ENCODE measurements around the gene MZT2B. TPM values are rescaled to one million over a fixed set of nuclear protein-coding genes. Genes with fewer than 3 reads are reported as not detected.
A peak's percentile ranks its signal among the peaks of the same experiment; 100 is the strongest.
"Not testable (repeated sequence)": the region's sequence is repeated elsewhere in the genome, so short reads cannot be mapped to it uniquely, and the experiment has no call there.

Gene MZT2B
- total RNA-seq, 1 donor from 2014 or later = 262 TPM

DNA sequence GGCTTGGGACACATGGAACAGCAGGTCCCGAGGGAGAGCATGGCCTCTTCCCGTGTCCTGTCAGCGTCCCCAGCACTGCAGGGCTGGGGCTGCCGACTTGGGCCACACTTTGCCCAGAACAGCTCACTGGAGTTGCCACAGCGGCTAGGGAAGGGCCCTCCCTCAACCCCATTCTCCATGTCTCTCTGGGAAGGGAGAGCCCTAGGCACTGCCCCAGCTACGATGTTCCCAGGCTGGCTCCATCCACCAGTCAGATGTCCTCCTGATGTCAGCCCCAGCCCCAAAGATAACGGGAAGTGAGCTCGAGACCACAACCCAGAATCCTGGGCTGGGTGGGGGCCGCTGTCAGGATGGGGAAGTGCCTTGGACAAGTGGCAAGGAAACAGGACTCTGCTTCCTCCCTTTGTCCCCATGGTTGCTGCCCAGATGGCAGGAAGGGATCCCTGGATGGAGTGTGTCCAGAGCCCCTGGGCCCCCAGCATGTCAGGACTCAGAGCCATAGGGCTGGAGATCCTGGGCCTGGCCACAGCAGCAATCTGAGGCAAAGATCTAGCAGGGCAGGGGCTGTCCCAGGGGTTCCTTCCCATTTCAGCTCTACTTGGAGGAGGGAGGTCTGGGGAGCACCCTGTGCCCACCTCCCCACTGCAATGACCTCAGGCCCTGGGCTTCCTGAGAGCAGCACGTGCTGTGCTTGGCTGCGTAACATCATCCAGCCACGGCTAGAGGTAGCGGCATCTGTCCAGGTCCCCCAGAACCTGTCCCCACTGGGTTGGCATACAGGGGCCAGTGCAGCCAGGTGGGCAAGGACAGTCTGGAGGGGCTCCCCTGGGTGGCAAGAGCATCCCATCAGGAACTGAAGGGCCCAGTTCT lies 39.4 kb upstream of the MZT2B start:
- H3K4me3 ChIP-seq (ENCODE audit: low read depth, low read length); H3K27me3 ChIP-seq (ENCODE audit: control insufficient read depth, insufficient read depth, low read length); H3K36me3 ChIP-seq (ENCODE audit: control insufficient read depth, insufficient read depth, low read length); DNase-seq (ENCODE audit: low read depth): not testable (repeated sequence)

- not testable (repeated sequence) for H3K36me3 ChIP-seq (ENCODE audit: control insufficient read depth, insufficient read depth, low read length); DNase-seq (ENCODE audit: low read depth); H3K27me3 ChIP-seq (ENCODE audit: control insufficient read depth, insufficient read depth, low read length)
- peak overlapping the region; percentile 41 for H3K4me3 ChIP-seq (ENCODE audit: low read depth, low read length)
Observed at GRCh38 chr2:130143266-130144039, 38.6 kb upstream of the MZT2B start.

- H3K36me3 ChIP-seq (ENCODE audit: control insufficient read depth, insufficient read depth, low read length); DNase-seq (ENCODE audit: low read depth); H3K27me3 ChIP-seq (ENCODE audit: control insufficient read depth, insufficient read depth, low read length): not testable (repeated sequence)
- H3K4me3 ChIP-seq (ENCODE audit: low read depth, low read length) = peak within 1 kb of the TSS; percentile 41
Observed at GRCh38 chr2:130145006-130145414, 37.1 kb upstream of the MZT2B start, which contains the start of gene CCDC74B. CCDC74B (minus strand) TSS chr2:130145112; CDS start chr2:130144996, 116 bp downstream.

GRCh38 chr2:130148515-130148914 lies 33.5 kb upstream of the MZT2B start:
- not testable (repeated sequence) for H3K4me3 ChIP-seq (ENCODE audit: low read depth, low read length); DNase-seq (ENCODE audit: low read depth); H3K27me3 ChIP-seq (ENCODE audit: control insufficient read depth, insufficient read depth, low read length); H3K36me3 ChIP-seq (ENCODE audit: control insufficient read depth, insufficient read depth, low read length)

DNA sequence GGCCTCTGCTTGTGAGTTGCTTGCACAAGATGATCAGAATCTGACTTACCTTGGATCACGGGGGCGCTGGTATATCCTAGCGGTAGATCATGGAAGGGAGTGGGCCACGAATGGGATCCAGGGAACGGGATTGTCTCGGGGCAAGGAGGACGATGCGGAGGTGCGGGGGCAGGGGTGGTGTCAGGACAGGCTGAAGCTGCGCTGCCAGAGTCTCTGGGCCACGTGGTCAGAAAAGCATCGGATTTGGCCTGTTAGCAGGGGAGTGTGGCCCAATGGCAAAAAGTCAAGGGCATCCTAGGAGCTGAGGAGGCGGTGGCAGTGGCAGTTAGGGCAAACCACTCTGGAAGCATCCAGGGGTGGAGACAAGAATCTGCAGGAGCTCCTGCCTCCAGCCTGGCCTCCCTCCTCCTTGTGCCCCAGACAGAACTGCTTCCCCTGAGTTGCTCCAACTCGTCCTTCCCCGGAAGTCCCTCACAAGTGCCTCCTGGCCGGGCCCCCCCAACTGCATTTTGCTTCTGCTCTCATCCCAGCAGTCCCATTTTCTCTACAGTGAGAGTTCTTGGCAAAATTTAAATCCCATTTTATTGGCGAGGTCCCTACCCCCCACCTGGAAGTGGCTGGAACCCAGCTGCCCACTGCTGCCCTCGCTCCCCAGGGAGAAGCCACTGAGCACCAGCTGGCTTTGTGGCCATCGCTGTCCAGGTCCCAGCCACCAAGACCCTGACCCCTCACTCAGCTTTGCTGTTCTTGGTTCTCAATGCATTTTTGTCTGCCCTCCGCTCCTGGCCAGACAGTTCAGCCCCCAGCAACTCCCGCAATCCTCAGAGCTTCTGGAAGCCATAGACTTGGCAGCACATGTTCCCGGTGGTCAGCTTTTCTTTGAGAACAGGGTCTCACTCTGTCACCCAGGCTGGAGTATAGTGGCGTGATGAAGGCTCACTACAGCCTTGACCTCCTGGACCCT lies 31.6 kb upstream of the MZT2B start:
- Histone ChIP-seq H3K4me3 (ENCODE audit: low read depth, low read length) (no peak overlapping the region), H3K27me3 (ENCODE audit: control insufficient read depth, insufficient read depth, low read length) (no peaks in the 10 kb centered on the region), H3K36me3 (ENCODE audit: control insufficient read depth, insufficient read depth, low read length) (no peaks in the 10 kb centered on the region)
- DNase-seq (ENCODE audit: low read depth) = no peak
- TF ChIP-seq CTCF (IDR thresholded peaks at IDR 0.05; ENCODE audit: insufficient read depth, low read length, poor library complexity, severe bottlenecking) = no peak

DNA sequence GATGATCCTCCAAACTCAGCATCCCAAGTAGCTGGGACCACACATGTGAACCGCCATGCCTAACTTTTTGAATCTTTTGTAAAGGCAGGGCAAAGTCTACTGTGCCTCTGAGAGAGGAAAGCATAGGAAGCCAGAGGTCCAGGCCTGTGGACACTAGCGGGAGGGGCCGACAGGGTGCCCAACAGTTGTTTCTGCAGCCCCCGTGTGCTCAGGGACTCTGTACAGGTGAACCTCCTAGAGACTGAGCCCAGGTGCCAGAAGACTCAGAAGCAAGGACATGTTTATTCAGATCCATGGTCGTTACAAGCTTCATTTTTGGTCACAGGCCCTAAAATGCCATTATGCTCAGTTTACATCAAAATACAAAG lies 30.9 kb upstream of the MZT2B start:
- H3K4me3 ChIP-seq (ENCODE audit: low read depth, low read length); DNase-seq (ENCODE audit: low read depth); H3K27me3 ChIP-seq (ENCODE audit: control insufficient read depth, insufficient read depth, low read length): not testable (repeated sequence)

DNA sequence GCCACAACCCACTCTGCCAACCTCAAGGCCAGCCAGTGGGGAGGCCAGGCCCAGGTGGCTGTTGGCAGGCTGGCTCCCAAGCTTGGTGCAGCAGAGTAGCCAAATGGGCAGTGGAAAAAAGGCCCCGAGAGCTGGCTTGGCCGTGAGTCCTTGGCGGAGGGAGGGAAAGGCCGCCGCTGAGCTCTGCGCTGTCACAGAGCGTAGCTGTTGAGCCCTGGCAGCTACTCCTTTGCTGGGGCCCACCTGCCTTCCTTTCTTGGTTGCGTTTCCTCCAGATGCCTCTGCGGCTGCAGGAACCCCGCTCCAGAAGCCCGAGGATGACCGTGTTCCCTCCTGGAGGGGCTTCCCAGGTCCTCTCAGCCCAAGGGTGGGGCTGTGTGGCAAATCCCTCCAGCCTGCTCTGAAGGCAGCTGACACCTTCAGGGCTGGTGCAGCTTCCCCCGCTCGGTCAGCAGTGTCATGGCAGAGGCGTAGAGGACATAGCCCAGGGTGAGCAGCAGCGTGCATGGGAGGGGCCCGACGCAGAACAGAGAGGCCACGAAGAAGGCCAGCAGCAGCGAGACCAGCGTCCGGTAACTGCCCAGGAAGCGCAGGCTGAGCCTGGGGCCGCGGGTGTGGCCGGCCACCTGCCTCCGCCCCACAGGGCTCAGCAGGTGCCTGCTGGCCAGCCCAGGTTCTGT lies 29.8 kb upstream of the MZT2B start:
- H3K36me3 ChIP-seq (ENCODE audit: control insufficient read depth, insufficient read depth, low read length); H3K4me3 ChIP-seq (ENCODE audit: low read depth, low read length); H3K27me3 ChIP-seq (ENCODE audit: control insufficient read depth, insufficient read depth, low read length); DNase-seq (ENCODE audit: low read depth): not testable (repeated sequence)

More for the DNA sequence above, 30.9 kb upstream of the MZT2B start:
- H3K36me3 ChIP-seq (ENCODE audit: control insufficient read depth, insufficient read depth, low read length) = not testable (repeated sequence)

DNA sequence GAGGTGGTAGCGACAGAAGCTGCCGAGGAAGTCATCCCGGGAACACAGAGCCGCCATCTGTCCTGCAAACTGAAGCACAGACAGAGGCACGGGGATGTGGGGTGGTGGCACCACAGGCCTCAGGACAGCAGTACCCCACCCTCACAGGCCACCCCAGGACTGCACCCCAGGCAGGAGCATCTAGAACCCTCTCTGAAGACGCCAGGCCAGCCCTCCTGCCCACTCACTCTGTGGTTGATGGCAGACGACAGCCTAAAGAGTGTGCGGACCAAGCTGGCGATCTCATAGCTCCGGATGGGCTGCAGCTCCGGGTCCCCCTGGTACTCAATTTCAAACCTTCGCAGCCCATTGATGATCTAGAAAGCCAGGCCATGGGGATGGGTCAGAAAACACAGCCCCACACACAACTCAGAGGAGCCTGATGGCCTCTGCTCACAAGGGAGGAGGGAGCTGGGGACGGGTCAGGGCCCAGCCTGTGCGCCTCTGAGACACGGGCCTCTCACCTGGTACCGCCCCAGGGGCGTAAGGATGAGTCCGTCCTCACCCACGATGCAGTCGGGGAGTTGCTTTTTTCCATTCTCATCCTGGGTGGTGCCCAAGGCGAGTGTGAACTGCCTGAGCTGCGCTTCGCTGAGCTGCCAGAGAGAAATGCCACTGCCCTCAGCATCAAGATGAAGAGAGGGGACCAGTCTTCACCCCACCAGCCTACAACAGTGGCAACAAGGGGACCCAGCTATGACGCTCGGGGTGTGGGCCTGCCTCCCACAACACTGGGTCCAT lies 29.1 kb upstream of the MZT2B start:
- no peak for TF ChIP-seq CTCF (IDR thresholded peaks at IDR 0.05; ENCODE audit: insufficient read depth, low read length, poor library complexity, severe bottlenecking)
- Histone ChIP-seq H3K27me3 (ENCODE audit: control insufficient read depth, insufficient read depth, low read length) (no peaks in the 10 kb centered on the region), H3K4me3 (ENCODE audit: low read depth, low read length) (no peak overlapping the region), H3K36me3 (ENCODE audit: control insufficient read depth, insufficient read depth, low read length) (no peaks in the 10 kb centered on the region)
- no peak for DNase-seq (ENCODE audit: low read depth)

- not testable (repeated sequence) for H3K36me3 ChIP-seq (ENCODE audit: control insufficient read depth, insufficient read depth, low read length); DNase-seq (ENCODE audit: low read depth); H3K4me3 ChIP-seq (ENCODE audit: low read depth, low read length); H3K27me3 ChIP-seq (ENCODE audit: control insufficient read depth, insufficient read depth, low read length)
Observed at GRCh38 chr2:130153721-130154422, 28.2 kb upstream of the MZT2B start.

- H3K27me3 ChIP-seq (ENCODE audit: control insufficient read depth, insufficient read depth, low read length); H3K36me3 ChIP-seq (ENCODE audit: control insufficient read depth, insufficient read depth, low read length); DNase-seq (ENCODE audit: low read depth); H3K4me3 ChIP-seq (ENCODE audit: low read depth, low read length): not testable (repeated sequence)
Observed at GRCh38 chr2:130154423-130154770, 27.7 kb upstream of the MZT2B start.

All from kidney epithelial cell (primary cell).